H9 (cell line): Measurements from ENCODE around the gene XIRP2. TPM values are rescaled to one million over a fixed set of nuclear protein-coding genes. Genes with fewer than 3 reads are reported as not detected.

ENCODE experiments used
- DNase-seq: peaks from one replicate; pipeline ENCODE4 v3.0.0-alpha.2; 2017
- H2AFZ ChIP-seq: one replicate; pipeline ENCODE4 v1.6.1; 2013; ENCODE audit warnings: mild to moderate bottlenecking, low read length, control low read depth, moderate library complexity
- H2AK5ac ChIP-seq: 2 replicates; pipeline ENCODE4 v1.6.1; 2013; ENCODE audit warnings: low read length, control low read depth, mixed read lengths; ENCODE audit not compliant: insufficient read length
- H2BK120ac ChIP-seq: one replicate; pipeline ENCODE4 v1.6.1; 2013; ENCODE audit warnings: low read depth, mild to moderate bottlenecking, low read length, control low read depth, inconsistent platforms; ENCODE audit not compliant: poor library complexity, severe bottlenecking
- H2BK12ac ChIP-seq: 2 replicates; pipeline ENCODE4 v1.6.1; 2013; ENCODE audit warnings: low read length, control low read depth, mixed read lengths, low read depth; ENCODE audit not compliant: insufficient read length
- H2BK15ac ChIP-seq: 2 replicates; pipeline ENCODE4 v1.6.1; 2013; ENCODE audit warnings: low read depth, low read length, control low read depth
- H2BK20ac ChIP-seq: one replicate; pipeline ENCODE4 v1.6.1; 2013; ENCODE audit warnings: low read depth, mild to moderate bottlenecking, low read length, control low read depth, inconsistent platforms; ENCODE audit not compliant: poor library complexity, severe bottlenecking
- H2BK5ac ChIP-seq: 2 replicates; pipeline ENCODE4 v1.6.1; 2013; ENCODE audit warnings: low read length, control low read depth, mixed read lengths; ENCODE audit not compliant: insufficient read length
- H3K14ac ChIP-seq: 2 replicates; pipeline ENCODE4 v1.6.1; 2013; ENCODE audit warnings: low read length, control low read depth; ENCODE audit not compliant: insufficient read depth
- H3K18ac ChIP-seq: 2 replicates; pipeline ENCODE4 v1.6.1; 2013; ENCODE audit warnings: low read depth, mild to moderate bottlenecking, mixed read lengths, low read length, control low read depth; ENCODE audit not compliant: insufficient read length
- H3K23ac ChIP-seq: 2 replicates; pipeline ENCODE4 v1.6.1; 2013; ENCODE audit warnings: low read length, control low read depth, mixed read lengths, low read depth; ENCODE audit not compliant: insufficient read length
- H3K23me2 ChIP-seq: 2 replicates; pipeline ENCODE4 v1.6.1; 2013; ENCODE audit warnings: low read depth, mild to moderate bottlenecking, mixed read lengths, low read length, control low read depth; ENCODE audit not compliant: insufficient read length, poor library complexity, severe bottlenecking
- H3K27ac ChIP-seq: 2 replicates; pipeline ENCODE4 v1.5.1; 2013; ENCODE audit warnings: low read length, control low read depth, mixed read lengths, low read depth; ENCODE audit not compliant: insufficient read length
- H3K27me3 ChIP-seq: 2 replicates; pipeline ENCODE4 v1.6.1; 2013; ENCODE audit warnings: low read length, control low read depth, inconsistent platforms; ENCODE audit not compliant: insufficient read depth
- H3K4ac ChIP-seq: 2 replicates; pipeline ENCODE4 v1.6.1; 2013; ENCODE audit warnings: low read depth, mild to moderate bottlenecking, control low read depth, inconsistent platforms, low read length, moderate library complexity
- H3K4me1 ChIP-seq: 2 replicates; pipeline ENCODE4 v1.6.1; 2013; ENCODE audit warnings: low read length, control low read depth, inconsistent platforms; ENCODE audit not compliant: insufficient read depth
- H3K4me2 ChIP-seq: 2 replicates; pipeline ENCODE4 v1.6.1; 2013; ENCODE audit warnings: low read length, control low read depth, mixed read lengths; ENCODE audit not compliant: insufficient read length, insufficient read depth
- H3K56ac ChIP-seq: 2 replicates; pipeline ENCODE4 v1.6.1; 2013; ENCODE audit warnings: low read depth, mild to moderate bottlenecking, mixed read lengths, low read length, control low read depth; ENCODE audit not compliant: insufficient read length
- H3K79me1 ChIP-seq: 2 replicates; pipeline ENCODE4 v1.6.1; 2013; ENCODE audit warnings: low read depth, mild to moderate bottlenecking, moderate library complexity, low read length, control low read depth, inconsistent platforms; ENCODE audit not compliant: insufficient read depth, poor library complexity, severe bottlenecking
- H3K79me2 ChIP-seq: 2 replicates; pipeline ENCODE4 v1.6.1; 2013; ENCODE audit warnings: low read length, control low read depth, inconsistent platforms; ENCODE audit not compliant: insufficient read depth
- H3K9ac ChIP-seq: 2 replicates; pipeline ENCODE4 v1.6.1; 2013; ENCODE audit warnings: low read length, control low read depth, mixed read lengths; ENCODE audit not compliant: insufficient read length; ENCODE audit errors: extremely low read depth
- H3K9me3 ChIP-seq: one replicate; pipeline ENCODE4 v1.6.1; 2013; ENCODE audit warnings: low read depth, low read length, inconsistent platforms; ENCODE audit not compliant: control insufficient read depth
- H3T11ph ChIP-seq: one replicate; pipeline ENCODE4 v1.6.1; 2013; ENCODE audit warnings: mild to moderate bottlenecking, low read length, control low read depth, inconsistent platforms
- H4K20me1 ChIP-seq: one replicate; pipeline ENCODE4 v1.6.1; 2013; ENCODE audit not compliant: control insufficient read depth, insufficient read length, insufficient read depth
- H4K5ac ChIP-seq: 2 replicates; pipeline ENCODE4 v1.6.1; 2013; ENCODE audit warnings: low read depth, mild to moderate bottlenecking, mixed read lengths, low read length, control low read depth; ENCODE audit not compliant: insufficient read length
- H4K8ac ChIP-seq: replicated peaks from 2 replicates; pipeline ENCODE4 v1.6.1; 2013; ENCODE audit warnings: low read length, control low read depth, mixed read lengths, low read depth; ENCODE audit not compliant: insufficient read length
- H4K91ac ChIP-seq: 2 replicates; pipeline ENCODE4 v1.6.1; 2013; ENCODE audit warnings: low read depth, mild to moderate bottlenecking, moderate library complexity, mixed read lengths, low read length, control low read depth; ENCODE audit not compliant: insufficient read length
- H3K27ac Mint-ChIP-seq, 3 experiments: 2 replicates in 2 of 3; 3 replicates in 1 of 3; pipeline ENCODE4 v1.8.0; 2020 to 2021; ENCODE audit warnings: mixed read lengths in 3 of 3, mild to moderate bottlenecking in 1 of 3, moderate library complexity in 1 of 3
- H3K27me3 Mint-ChIP-seq: 2 replicates; pipeline ENCODE4 v1.8.0; 2021; ENCODE audit warnings: low read depth, mild to moderate bottlenecking, moderate library complexity, mixed read lengths
- H3K36me3 Mint-ChIP-seq, 3 experiments: 2 replicates in 2 of 3; 3 replicates in 1 of 3; pipeline ENCODE4 v1.8.0; 2020 to 2021; ENCODE audit warnings: low read depth in 3 of 3, mixed read lengths in 3 of 3; ENCODE audit not compliant: insufficient read depth in 1 of 3
- H3K4me1 Mint-ChIP-seq, 2 experiments: 2 replicates each; pipeline ENCODE4 v1.8.0; 2020; ENCODE audit warnings: mixed read lengths in 2 of 2
- H3K4me3 Mint-ChIP-seq, 2 experiments: 2 replicates in 1 of 2; 3 replicates in 1 of 2; pipeline ENCODE4 v1.8.0; 2020 to 2021; ENCODE audit warnings: mild to moderate bottlenecking in 2 of 2, mixed read lengths in 2 of 2, moderate library complexity in 1 of 2
- H3K9me3 Mint-ChIP-seq, 2 experiments: 2 replicates in 1 of 2; 3 replicates in 1 of 2; pipeline ENCODE4 v1.8.0; 2020; ENCODE audit warnings: mild to moderate bottlenecking in 2 of 2, mixed read lengths in 2 of 2, moderate library complexity in 1 of 2
- CTCF ChIP-seq: fragments of 200-600 bp; sonication (generic); conservative IDR thresholded peaks from 3 replicates; pipeline ENCODE4 v1.8.0; 2021; ENCODE audit warnings: antibody characterized with exemption, mild to moderate bottlenecking
- WGBS: extraction: QIAGEN DNeasy Blood & Tissue Kit; methylation state at CpG from one replicate; pipeline ENCODE4 v1.1.7; 2013; ENCODE audit warnings: missing lambda C conversion rate, low lambda C conversion rate, mixed read lengths; ENCODE audit not compliant: insufficient read length; ENCODE audit errors: extremely low coverage; 5-methylcytosine and 5-hydroxymethylcytosine counted together
- total RNA-seq: library from RNA; stranded (reverse); gene quantifications from 2 replicates; pipeline ENCODE4 v1.2.1, GENCODE V29; 2021

Gene XIRP2
- total RNA-seq, 1 experiment from 2014 or later = 0.07 TPM

- no peak for DNase-seq
- TF ChIP-seq CTCF = no peak
- Histone ChIP-seq H3K4me2 (no peak overlapping the region), H3K27me3 (no peaks in the 10 kb centered on the region), H2BK12ac (no peak overlapping the region), H3K9me3 (no peaks in the 10 kb centered on the region), H3K4ac (no peak overlapping the region), H2BK15ac (no peak overlapping the region), H2BK5ac (no peak overlapping the region), H3K23me2 (no peaks in the 10 kb centered on the region), H3K4me1 (no peaks in the 10 kb centered on the region), H3T11ph (no peak overlapping the region), H3K18ac (no peak overlapping the region), H2AK5ac (no peak overlapping the region), H2AFZ (no peak overlapping the region), H3K79me1 (no peaks in the 10 kb centered on the region), H3K9ac (no peak overlapping the region), H3K56ac (no peak overlapping the region), H3K27ac (no peak overlapping the region), H2BK20ac (no peak overlapping the region), H4K91ac (no peak overlapping the region), H2BK120ac (no peak overlapping the region), H3K23ac (no peak overlapping the region), H4K8ac (no peak overlapping the region), H3K79me2 (no peaks in the 10 kb centered on the region), H4K20me1 (no peaks in the 10 kb centered on the region), H4K5ac (no peak overlapping the region), H3K14ac (no peak overlapping the region)
- Mint-ChIP-seq H3K9me3 (no peaks in the 10 kb centered on the region), H3K27ac (no peak overlapping the region; a peak in 1 of 7 replicates), H3K36me3 (no peaks in the 10 kb centered on the region), H3K4me3 (no peak overlapping the region), H3K4me1 (peaks cover 4 to 6% of the 10 kb centered on the region in 2 experiments; a peak in 3 of 4 replicates), H3K27me3 (no peaks in the 10 kb centered on the region)
- WGBS = no CpG with 5 or more reads among the region's 3 CpGs
Observed at GRCh38 chr2:167190053-167190452, 301.8 kb downstream of the XIRP2 start.
